PC-9 (cell line): ENCODE results near the gene FOXF2. TPM values are rescaled to one million over a fixed set of nuclear protein-coding genes. Genes with fewer than 3 reads are reported as not detected.

Experiments used
- BruUV-seq: library from RNA; stranded (reverse); fragments of 400-500 nt; replicated peaks from 2 replicates; lab custom pipeline; 2021; lab: Mats Ljungman, UMichigan
- CTCF ChIA-PET: fragments of 300-600 bp; sonication (Branson Sonifier 250); formaldehyde crosslinking; loops from one replicate; lab custom pipeline; 2022; ENCODE audit warnings: antibody characterized with exemption; lab: Charles Lee
- POLR2A ChIA-PET: fragments of 300-600 bp; sonication (Branson Sonifier 250); formaldehyde crosslinking; loops from one replicate; lab custom pipeline; 2022; ENCODE audit warnings: antibody characterized with exemption; ENCODE audit not compliant: unreplicated experiment; lab: Charles Lee
- DNase-seq, 2 experiments: peaks; one replicate each; pipeline versions ENCODE4 v3.0.0 to v3.0.0-alpha.2; 2015 to 2022; ENCODE audit warnings: mixed read lengths in 1 of 2
- H2AFZ ChIP-seq: fragments of 200-600 bp; sonication (generic); 2 replicates; pipeline ENCODE4 v1.8.1; 2017; ENCODE audit warnings: antibody characterized with exemption
- H3F3A ChIP-seq: fragments of 200-600 bp; sonication (generic); 2 replicates; pipeline ENCODE4 v1.8.1; 2017; ENCODE audit warnings: antibody characterized with exemption, mild to moderate bottlenecking, low read depth; ENCODE audit not compliant: insufficient read depth
- H3K27ac ChIP-seq: fragments of 200-600 bp; sonication (generic); 2 replicates; pipeline ENCODE4 v1.6.1; 2016; ENCODE audit warnings: mixed run types
- H3K27me3 ChIP-seq: fragments of 200-600 bp; sonication (generic); 2 replicates; pipeline ENCODE4 v1.6.1; 2016; ENCODE audit warnings: low read depth, mixed run types; ENCODE audit not compliant: insufficient read depth
- H3K36me3 ChIP-seq: fragments of 200-600 bp; sonication (generic); 2 replicates; pipeline ENCODE4 v1.6.1; 2016; ENCODE audit warnings: low read depth, mixed run types
- H3K4me1 ChIP-seq: fragments of 200-600 bp; sonication (generic); replicated peaks from 2 replicates; pipeline ENCODE4 v1.6.1; 2016; ENCODE audit warnings: mixed run types; ENCODE audit not compliant: insufficient read depth
- H3K4me2 ChIP-seq: fragments of 200-600 bp; sonication (generic); 2 replicates; pipeline ENCODE4 v1.6.1; 2017; ENCODE audit warnings: mixed run types
- H3K4me3 ChIP-seq: fragments of 200-600 bp; sonication (generic); 2 replicates; pipeline ENCODE4 v1.6.1; 2016; ENCODE audit warnings: mixed run types
- H3K79me2 ChIP-seq: fragments of 200-600 bp; sonication (generic); 2 replicates; pipeline ENCODE4 v1.6.1; 2017; ENCODE audit warnings: low read depth, mixed run types
- H3K9me2 ChIP-seq: fragments of 200-600 bp; sonication (generic); 2 replicates; pipeline ENCODE4 v1.8.1; 2017; ENCODE audit warnings: mild to moderate bottlenecking; ENCODE audit not compliant: insufficient read depth
- H3K9me3 ChIP-seq: fragments of 200-600 bp; sonication (generic); 2 replicates; pipeline ENCODE4 v1.8.1; 2016; ENCODE audit warnings: low read depth; ENCODE audit not compliant: insufficient read depth
- H4K20me1 ChIP-seq: fragments of 200-600 bp; sonication (generic); 2 replicates; pipeline ENCODE4 v1.8.1; 2017; ENCODE audit not compliant: insufficient read depth
- EZH2 ChIP-seq: fragments of 200-600 bp; sonication (generic); IDR thresholded peaks from 2 replicates; pipeline ENCODE4 v1.8.0; 2017; ENCODE audit warnings: antibody characterized with exemption, low read depth
- intact Hi-C: fragments of 100-400 bp; cut with micrococcal nuclease; formaldehyde crosslinking; loops from one replicate; pipeline ENCODE4 v1.10.0; 2022; ENCODE audit not compliant: unreplicated experiment
- total RNA-seq: library from RNA; stranded (reverse); gene quantifications from 2 replicates; pipeline ENCODE4 v1.2.3, GENCODE V29; 2021
- TF ChIP-seq, protein P1 (sequence below): fragments of 200-600 bp; sonication (generic); conservative IDR thresholded peaks from 2 replicates; pipeline ENCODE4 v1.6.1; 2017; ENCODE audit warnings: mixed run types, antibody characterized with exemption, mild to moderate bottlenecking, moderate library complexity

Gene FOXF2
- total RNA-seq, 1 experiment from 2014 or later: not detected

DNA sequence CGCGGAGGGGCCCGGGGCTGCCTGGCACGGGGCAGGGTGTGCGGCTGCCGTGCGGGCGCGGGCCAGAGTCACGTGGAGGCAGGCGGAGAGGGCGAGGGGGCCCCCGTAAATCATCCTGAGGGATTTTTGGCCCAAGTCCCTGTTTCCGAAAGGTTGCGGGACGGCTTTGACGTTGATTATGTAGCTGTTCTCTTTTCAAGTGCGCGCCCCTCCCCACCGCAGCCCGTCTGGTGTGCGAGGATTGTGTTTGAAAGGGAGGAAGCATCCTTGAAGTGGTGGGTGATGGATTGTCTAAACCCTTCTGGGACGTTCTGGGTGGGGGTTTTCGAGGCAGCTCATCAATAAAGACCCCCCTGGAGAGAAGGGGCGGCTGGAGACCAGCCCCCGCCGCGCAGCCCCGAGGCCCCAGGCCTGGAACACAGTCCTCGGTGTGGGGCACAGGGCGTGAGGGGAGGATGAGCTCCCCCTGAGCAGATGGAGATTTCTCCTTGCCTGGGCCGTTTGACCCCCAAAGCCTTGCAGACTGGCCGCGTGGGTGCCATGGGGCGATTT lies 7.0 kb upstream of the FOXF2 start:
- intact Hi-C loops: loop anchor here (5.0 kb wide), 2 partner anchors 470 to 790 kb away; no protein-coding TSS in a partner anchor
- no peaks in the 10 kb centered on the region for H3K27me3 ChIP-seq
- no peaks in the 10 kb centered on the region for H3K36me3 ChIP-seq
- no peaks in the 10 kb centered on the region for H3K79me2 ChIP-seq
- H3K27ac ChIP-seq: no peak overlapping the region
- no TSS peak for BruUV-seq
- DNase-seq: no peak
- H2AFZ ChIP-seq: no peak overlapping the region
- CTCF ChIA-PET: interaction anchor here (0.6 to 1.7 kb wide), 2 partner anchors 15 to 616 kb away, joined by 3 read pairs; no protein-coding TSS in a partner anchor
- no peaks in the 10 kb centered on the region for H3K9me3 ChIP-seq
- H4K20me1 ChIP-seq: no peaks in the 10 kb centered on the region
- peak overlapping the region; percentile 75; the same call in 1 of the 2 replicates for H3K4me2 ChIP-seq
- no peaks in the 10 kb centered on the region for H3K4me1 ChIP-seq
- no peaks in the 10 kb centered on the region for H3K9me2 ChIP-seq
- TF ChIP-seq, protein P1, sequence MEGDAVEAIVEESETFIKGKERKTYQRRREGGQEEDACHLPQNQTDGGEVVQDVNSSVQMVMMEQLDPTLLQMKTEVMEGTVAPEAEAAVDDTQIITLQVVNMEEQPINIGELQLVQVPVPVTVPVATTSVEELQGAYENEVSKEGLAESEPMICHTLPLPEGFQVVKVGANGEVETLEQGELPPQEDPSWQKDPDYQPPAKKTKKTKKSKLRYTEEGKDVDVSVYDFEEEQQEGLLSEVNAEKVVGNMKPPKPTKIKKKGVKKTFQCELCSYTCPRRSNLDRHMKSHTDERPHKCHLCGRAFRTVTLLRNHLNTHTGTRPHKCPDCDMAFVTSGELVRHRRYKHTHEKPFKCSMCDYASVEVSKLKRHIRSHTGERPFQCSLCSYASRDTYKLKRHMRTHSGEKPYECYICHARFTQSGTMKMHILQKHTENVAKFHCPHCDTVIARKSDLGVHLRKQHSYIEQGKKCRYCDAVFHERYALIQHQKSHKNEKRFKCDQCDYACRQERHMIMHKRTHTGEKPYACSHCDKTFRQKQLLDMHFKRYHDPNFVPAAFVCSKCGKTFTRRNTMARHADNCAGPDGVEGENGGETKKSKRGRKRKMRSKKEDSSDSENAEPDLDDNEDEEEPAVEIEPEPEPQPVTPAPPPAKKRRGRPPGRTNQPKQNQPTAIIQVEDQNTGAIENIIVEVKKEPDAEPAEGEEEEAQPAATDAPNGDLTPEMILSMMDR: no peak
- no peak for TF ChIP-seq EZH2
- no peaks in the 10 kb centered on the region for H3F3A ChIP-seq
- POLR2A ChIA-PET: no interaction called here
- no peak overlapping the region for H3K4me3 ChIP-seq

GRCh38 chr6:1382883-1383728 lies 6.3 kb upstream of the FOXF2 start:
- Histone ChIP-seq H3K36me3 (no peaks in the 10 kb centered on the region), H2AFZ (no peak overlapping the region), H3K27me3 (no peaks in the 10 kb centered on the region), H3K4me3 (no peak overlapping the region), H4K20me1 (no peaks in the 10 kb centered on the region), H3F3A (no peaks in the 10 kb centered on the region), H3K9me2 (no peaks in the 10 kb centered on the region), H3K79me2 (no peaks in the 10 kb centered on the region), H3K4me1 (no peaks in the 10 kb centered on the region), H3K27ac (no peak overlapping the region), H3K9me3 (no peaks in the 10 kb centered on the region), H3K4me2 (no peak overlapping the region)
- ChIA-PET POLR2A (no interaction called here), CTCF (interaction anchor here (0.7 to 1.7 kb wide), 2 partner anchors 14 to 792 kb away, joined by 3 to 6 read pairs; no protein-coding TSS in a partner anchor)
- no peak for DNase-seq
- TF ChIP-seq, protein P1: no peak
- TF ChIP-seq EZH2: no peak
- BruUV-seq: no TSS peak
- intact Hi-C loops: loop anchor here (5.0 kb wide), 2 partner anchors 471 to 791 kb away; no protein-coding TSS in a partner anchor

DNA sequence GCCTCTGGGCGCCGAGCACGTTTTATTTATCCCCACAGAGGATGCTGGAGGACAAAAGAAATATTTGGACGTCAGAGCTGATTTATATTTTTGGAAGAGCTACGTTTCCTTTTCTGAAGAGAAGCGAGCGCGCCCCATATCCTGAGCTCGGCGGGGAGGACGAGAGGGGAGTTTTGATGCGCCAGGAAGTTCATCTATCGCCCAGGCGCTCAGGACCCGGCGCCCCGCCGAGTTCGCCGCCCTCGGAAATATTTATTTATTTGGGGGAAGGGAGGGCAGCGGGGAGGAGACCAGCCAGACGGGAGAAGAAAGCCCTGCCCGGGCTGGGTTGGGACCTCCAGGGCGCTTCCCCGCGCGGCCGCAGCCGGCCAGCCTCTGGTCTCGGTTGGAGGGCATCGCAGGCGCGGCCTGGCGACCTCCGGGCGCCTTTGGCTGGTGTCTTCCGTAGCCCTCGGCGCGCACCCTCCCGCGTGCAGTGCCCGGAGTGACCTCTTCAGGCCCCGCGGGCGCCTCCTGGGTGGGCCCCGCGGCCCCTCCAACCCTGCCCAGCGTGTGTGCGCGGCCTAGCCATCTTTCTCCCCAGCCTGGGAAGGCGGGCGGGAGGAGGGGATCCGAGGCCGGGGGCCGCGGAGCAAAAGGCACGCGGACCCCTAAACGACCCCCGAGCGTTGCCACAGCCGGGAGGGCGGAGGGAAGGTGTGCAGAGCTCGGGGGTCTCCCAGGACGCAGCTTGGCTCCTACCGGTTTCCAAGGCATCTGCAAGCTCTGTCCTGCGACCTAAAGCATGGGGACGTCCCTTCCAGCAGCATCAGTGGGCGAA lies 5.4 kb upstream of the FOXF2 start:
- H3K9me3 ChIP-seq: no peaks in the 10 kb centered on the region
- no peaks in the 10 kb centered on the region for H3F3A ChIP-seq
- H3K9me2 ChIP-seq: no peaks in the 10 kb centered on the region
- CTCF ChIA-PET: interaction anchor here (0.7 to 1.7 kb wide), 2 partner anchors 13 to 793 kb away, joined by 3 to 6 read pairs; no protein-coding TSS in a partner anchor
- no peaks in the 10 kb centered on the region for H3K27me3 ChIP-seq
- TF ChIP-seq, protein P1: no peak
- no peak for TF ChIP-seq EZH2
- no peak overlapping the region for H3K4me3 ChIP-seq
- no peaks in the 10 kb centered on the region for H3K36me3 ChIP-seq
- no peak overlapping the region for H3K4me2 ChIP-seq
- POLR2A ChIA-PET: no interaction called here
- H4K20me1 ChIP-seq: no peaks in the 10 kb centered on the region
- H3K27ac ChIP-seq: no peak overlapping the region
- H2AFZ ChIP-seq: no peak overlapping the region
- no peaks in the 10 kb centered on the region for H3K4me1 ChIP-seq
- no TSS peak for BruUV-seq
- intact Hi-C loops: loop anchor here (5.0 kb wide), 2 partner anchors 472 to 792 kb away; no protein-coding TSS in a partner anchor
- DNase-seq: no peak
- H3K79me2 ChIP-seq: no peaks in the 10 kb centered on the region
